HepG2 (cell line): Measurements from ENCODE around the gene INAFM1. TPM values are rescaled to one million over a fixed set of nuclear protein-coding genes. Genes with fewer than 3 reads are reported as not detected.
A peak's percentile ranks its signal among the peaks of the same experiment; 100 is the strongest.

ENCODE experiments used
- EP300 ChIP-seq, 3 experiments: sonication (generic) in 1 of 3; formaldehyde crosslinking in 1 of 3; IDR thresholded peaks; 2 replicates each; pipeline versions ENCODE4 v1.5.1 to v1.6.1; 2011 to 2020; ENCODE audit warnings: low read depth in 2 of 3, low read length in 2 of 3, borderline replicate concordance in 1 of 3, improper control_type of control experiment in 1 of 3, mild to moderate bottlenecking in 1 of 3, missing genetic modification reagents in 1 of 3, moderate library complexity in 1 of 3
- MIER3 ChIP-seq: IDR thresholded peaks from 2 replicates; pipeline ENCODE4 v1.6.1; 2016; ENCODE audit warnings: missing compliant biosample characterization, borderline replicate concordance
- NFE2L2 ChIP-seq: fragments of 150-350 bp; IDR thresholded peaks from 2 replicates; pipeline ENCODE4 v1.6.1; 2014; ENCODE audit warnings: low read length
- SIX1 ChIP-seq: sonication (generic); formaldehyde crosslinking; IDR thresholded peaks from 2 replicates; pipeline ENCODE4 v1.4.0; 2020; ENCODE audit warnings: missing genetic modification reagents, borderline replicate concordance
- THAP9 ChIP-seq: sonication (generic); formaldehyde crosslinking; IDR thresholded peaks from 2 replicates; pipeline ENCODE4; 2020; ENCODE audit warnings: missing genetic modification reagents, mild to moderate bottlenecking, borderline replicate concordance
- TOPORS ChIP-seq: sonication (generic); formaldehyde crosslinking; IDR thresholded peaks from 2 replicates; pipeline ENCODE4 v1.8.0; 2023; ENCODE audit warnings: mild to moderate bottlenecking, missing genetic modification reagents
- ZBTB10 ChIP-seq: sonication (generic); formaldehyde crosslinking; IDR thresholded peaks from 2 replicates; pipeline ENCODE4 v1.4.0; 2020; ENCODE audit warnings: missing genetic modification reagents, borderline replicate concordance
- ZFP36L2 ChIP-seq: sonication (generic); formaldehyde crosslinking; IDR thresholded peaks from 2 replicates; pipeline ENCODE4 v1.4.0; 2020; ENCODE audit warnings: missing genetic modification reagents
- ZNF138 ChIP-seq: sonication (generic); formaldehyde crosslinking; IDR thresholded peaks from 2 replicates; pipeline ENCODE4 v1.5.0; 2020; ENCODE audit warnings: mild to moderate bottlenecking, low read depth, missing genetic modification reagents
- ZNF296 ChIP-seq: sonication (generic); formaldehyde crosslinking; conservative IDR thresholded peaks from 2 replicates; pipeline ENCODE4 v1.5.0; 2020; ENCODE audit warnings: mild to moderate bottlenecking, missing genetic modification reagents
- ZNF317 ChIP-seq: sonication (generic); formaldehyde crosslinking; IDR thresholded peaks from 2 replicates; pipeline ENCODE4 v1.5.0; 2020; ENCODE audit warnings: mild to moderate bottlenecking, missing genetic modification reagents
- ZNF670 ChIP-seq: sonication (generic); formaldehyde crosslinking; IDR thresholded peaks from 2 replicates; pipeline ENCODE4 v1.8.0; 2022; ENCODE audit warnings: mild to moderate bottlenecking, missing genetic modification reagents, borderline replicate concordance
- polyA plus RNA-seq, 8 experiments: library from polyadenylated mRNA; depleted of rRNA in 3 of 8; stranded (reverse) in 7 of 8; unstranded in 1 of 8; fragments of >200 nt; fragmentation: Illumina TruSeq in 4 of 8; extraction: Trizol in 4 of 8; gene quantifications; 2 replicates each; pipeline versions ENCODE4 v1.2.1 to v1.2.3, GENCODE V29; 2011 to 2016; ENCODE audit warnings: low read depth in 4 of 8, missing spikeins in 1 of 8, mixed read lengths in 1 of 8; ENCODE audit not compliant: insufficient read depth in 1 of 8
- total RNA-seq, 5 experiments: library from RNA; depleted of rRNA; stranded (reverse); fragments of >200 nt; fragmentation: Illumina TruSeq; extraction: Trizol; gene quantifications; 2 replicates each; pipeline ENCODE4 v1.2.3, GENCODE V29; 2016; ENCODE audit warnings: low read depth in 1 of 5
- TF ChIP-seq, protein P1 (sequence below): sonication (generic); formaldehyde crosslinking; conservative IDR thresholded peaks from 2 replicates; pipeline ENCODE4 v1.4.0; 2020; ENCODE audit warnings: missing genetic modification reagents
- TF ChIP-seq, protein P2 (sequence below): sonication (generic); formaldehyde crosslinking; IDR thresholded peaks from 2 replicates; pipeline ENCODE4 v1.5.0; 2020; ENCODE audit warnings: missing genetic modification reagents
- TF ChIP-seq, protein P3 (sequence below): IDR thresholded peaks from 2 replicates; pipeline ENCODE4 v1.6.1; 2012; ENCODE audit warnings: low read length, improper control_type of control experiment

Gene INAFM1
- total and polyA plus RNA-seq, 2 of the 13 experiments (the other 11 are each of a cell fraction or from before 2014, with no cell fraction given) = 0.88 to 1.9 TPM

DNA sequence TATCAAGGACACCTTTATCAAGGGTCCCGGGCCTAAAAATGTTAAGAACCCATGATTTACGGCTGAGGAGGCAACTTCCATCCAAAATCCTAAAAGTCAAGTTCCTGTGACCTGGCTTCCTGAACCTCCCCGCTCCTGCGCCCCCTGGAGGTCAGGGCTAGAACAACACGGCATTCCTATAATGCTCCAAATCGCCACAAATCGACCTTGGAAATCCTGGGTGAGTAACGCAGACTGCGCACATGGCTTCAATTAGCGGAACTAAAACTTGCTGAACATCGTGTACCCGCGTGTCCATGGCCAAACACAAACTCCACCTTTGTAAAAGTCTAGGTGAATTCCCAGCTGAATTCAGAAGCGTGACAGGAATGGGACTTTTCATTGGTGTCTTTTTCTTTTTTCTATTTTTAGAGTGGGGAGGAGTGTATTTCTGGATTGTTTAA lies 30.6 kb downstream of the INAFM1 start (continued):
- TF ChIP-seq, protein P1, sequence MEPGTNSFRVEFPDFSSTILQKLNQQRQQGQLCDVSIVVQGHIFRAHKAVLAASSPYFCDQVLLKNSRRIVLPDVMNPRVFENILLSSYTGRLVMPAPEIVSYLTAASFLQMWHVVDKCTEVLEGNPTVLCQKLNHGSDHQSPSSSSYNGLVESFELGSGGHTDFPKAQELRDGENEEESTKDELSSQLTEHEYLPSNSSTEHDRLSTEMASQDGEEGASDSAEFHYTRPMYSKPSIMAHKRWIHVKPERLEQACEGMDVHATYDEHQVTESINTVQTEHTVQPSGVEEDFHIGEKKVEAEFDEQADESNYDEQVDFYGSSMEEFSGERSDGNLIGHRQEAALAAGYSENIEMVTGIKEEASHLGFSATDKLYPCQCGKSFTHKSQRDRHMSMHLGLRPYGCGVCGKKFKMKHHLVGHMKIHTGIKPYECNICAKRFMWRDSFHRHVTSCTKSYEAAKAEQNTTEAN = 0 out of 2 replicates have a peak, but pooled peaks have one; percentile 27
- TF ChIP-seq SIX1 (CRISPR knock-in tag) (no peak), MIER3 (CRISPR knock-in tag) (peak; percentile 69; the same call in 1 of the 2 replicates), NFE2L2 (no peak), ZBTB10 (CRISPR knock-in tag) (no peak), EP300 (IDR thresholded peaks at IDR 0.05; ENCODE audit: low read depth in 2 of 2, low read length in 2 of 2) (peak in 1 of 2 experiments; percentile 13; a peak in 1 of 4 replicates), EP300 (CRISPR knock-in tag; IDR thresholded peaks at IDR 0.05; ENCODE audit: borderline replicate concordance) (0 out of 2 replicates have a peak, but pooled peaks have one; percentile 16), ZNF670 (CRISPR knock-in tag) (no peak; the same call in 1 of the 2 replicates), TOPORS (CRISPR knock-in tag) (no peak), THAP9 (CRISPR knock-in tag) (no peak), ZNF296 (CRISPR knock-in tag) (no peak), ZNF317 (CRISPR knock-in tag) (no peak), ZNF138 (no peak), ZFP36L2 (no peak)
- TF ChIP-seq, protein P2, sequence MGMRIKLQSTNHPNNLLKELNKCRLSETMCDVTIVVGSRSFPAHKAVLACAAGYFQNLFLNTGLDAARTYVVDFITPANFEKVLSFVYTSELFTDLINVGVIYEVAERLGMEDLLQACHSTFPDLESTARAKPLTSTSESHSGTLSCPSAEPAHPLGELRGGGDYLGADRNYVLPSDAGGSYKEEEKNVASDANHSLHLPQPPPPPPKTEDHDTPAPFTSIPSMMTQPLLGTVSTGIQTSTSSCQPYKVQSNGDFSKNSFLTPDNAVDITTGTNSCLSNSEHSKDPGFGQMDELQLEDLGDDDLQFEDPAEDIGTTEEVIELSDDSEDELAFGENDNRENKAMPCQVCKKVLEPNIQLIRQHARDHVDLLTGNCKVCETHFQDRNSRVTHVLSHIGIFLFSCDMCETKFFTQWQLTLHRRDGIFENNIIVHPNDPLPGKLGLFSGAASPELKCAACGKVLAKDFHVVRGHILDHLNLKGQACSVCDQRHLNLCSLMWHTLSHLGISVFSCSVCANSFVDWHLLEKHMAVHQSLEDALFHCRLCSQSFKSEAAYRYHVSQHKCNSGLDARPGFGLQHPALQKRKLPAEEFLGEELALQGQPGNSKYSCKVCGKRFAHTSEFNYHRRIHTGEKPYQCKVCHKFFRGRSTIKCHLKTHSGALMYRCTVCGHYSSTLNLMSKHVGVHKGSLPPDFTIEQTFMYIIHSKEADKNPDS (CRISPR knock-in tag) = no peak
- TF ChIP-seq, protein P3, sequence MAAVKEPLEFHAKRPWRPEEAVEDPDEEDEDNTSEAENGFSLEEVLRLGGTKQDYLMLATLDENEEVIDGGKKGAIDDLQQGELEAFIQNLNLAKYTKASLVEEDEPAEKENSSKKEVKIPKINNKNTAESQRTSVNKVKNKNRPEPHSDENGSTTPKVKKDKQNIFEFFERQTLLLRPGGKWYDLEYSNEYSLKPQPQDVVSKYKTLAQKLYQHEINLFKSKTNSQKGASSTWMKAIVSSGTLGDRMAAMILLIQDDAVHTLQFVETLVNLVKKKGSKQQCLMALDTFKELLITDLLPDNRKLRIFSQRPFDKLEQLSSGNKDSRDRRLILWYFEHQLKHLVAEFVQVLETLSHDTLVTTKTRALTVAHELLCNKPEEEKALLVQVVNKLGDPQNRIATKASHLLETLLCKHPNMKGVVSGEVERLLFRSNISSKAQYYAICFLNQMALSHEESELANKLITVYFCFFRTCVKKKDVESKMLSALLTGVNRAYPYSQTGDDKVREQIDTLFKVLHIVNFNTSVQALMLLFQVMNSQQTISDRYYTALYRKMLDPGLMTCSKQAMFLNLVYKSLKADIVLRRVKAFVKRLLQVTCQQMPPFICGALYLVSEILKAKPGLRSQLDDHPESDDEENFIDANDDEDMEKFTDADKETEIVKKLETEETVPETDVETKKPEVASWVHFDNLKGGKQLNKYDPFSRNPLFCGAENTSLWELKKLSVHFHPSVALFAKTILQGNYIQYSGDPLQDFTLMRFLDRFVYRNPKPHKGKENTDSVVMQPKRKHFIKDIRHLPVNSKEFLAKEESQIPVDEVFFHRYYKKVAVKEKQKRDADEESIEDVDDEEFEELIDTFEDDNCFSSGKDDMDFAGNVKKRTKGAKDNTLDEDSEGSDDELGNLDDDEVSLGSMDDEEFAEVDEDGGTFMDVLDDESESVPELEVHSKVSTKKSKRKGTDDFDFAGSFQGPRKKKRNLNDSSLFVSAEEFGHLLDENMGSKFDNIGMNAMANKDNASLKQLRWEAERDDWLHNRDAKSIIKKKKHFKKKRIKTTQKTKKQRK = no peak
